Measurements from ENCODE around the gene IRAK1. TPM values are rescaled to one million over a fixed set of nuclear protein-coding genes. Genes with fewer than 3 reads are reported as not detected.
A peak's percentile ranks its signal among the peaks of the same experiment; 100 is the strongest.

The IRAK1 gene
- total and polyA plus RNA-seq, 9 of the 15 experiments (the other 6 are each of a cell fraction or from before 2014, with no cell fraction given): 11.6 to 261 (median 91.6) TPM

GRCh38 chrX:154002215-154002719 is 17.4 kb downstream of the IRAK1 start (continued):
- TF ChIP-seq POLR2G (IDR thresholded peaks at IDR 0.05; ENCODE audit: low read depth, low read length) (peak; percentile 34; the same call in 1 of the 2 replicates), STAT5B (CRISPR knock-in tag; IDR thresholded peaks at IDR 0.05) (no peak), ETV5 (CRISPR knock-in tag; IDR thresholded peaks at IDR 0.05; ENCODE audit: low read depth) (no peak), MXD1 (CRISPR knock-in tag; IDR thresholded peaks at IDR 0.05; ENCODE audit: borderline replicate concordance, poor library complexity, severe bottlenecking) (no peak), RBM25 (IDR thresholded peaks at IDR 0.05; ENCODE audit: low read depth, low read length, severe bottlenecking) (no peak), MCM5 (IDR thresholded peaks at IDR 0.05; ENCODE audit: low read depth) (no peak), KLF13 (tag; IDR thresholded peaks at IDR 0.05; ENCODE audit: borderline replicate concordance, low read depth) (peak; percentile 80), PTBP1 (IDR thresholded peaks at IDR 0.05; ENCODE audit: low read depth, low read length) (no peak), POLR2A (conservative IDR thresholded peaks at IDR 0.05) (peak; percentile 60), JUN (IDR thresholded peaks at IDR 0.05; ENCODE audit: borderline replicate concordance, low read depth, low read length) (no peak), JUN (CRISPR knock-in tag; IDR thresholded peaks at IDR 0.05; ENCODE audit: borderline replicate concordance) (no peak), GTF2E2 (tag; IDR thresholded peaks at IDR 0.05) (no peak), ZNF764 (CRISPR knock-in tag; IDR thresholded peaks at IDR 0.05; ENCODE audit: low read depth) (no peak), ZNF699 (CRISPR knock-in tag; IDR thresholded peaks at IDR 0.05; ENCODE audit: insufficient replicate concordance) (no peak), MCM7 (IDR thresholded peaks at IDR 0.05) (no peak), TAF15 (IDR thresholded peaks at IDR 0.05; ENCODE audit: low read depth, low read length) (no peak), ZNF143 (CRISPR knock-in tag; IDR thresholded peaks at IDR 0.05) (no peak), ZNF75A (CRISPR knock-in tag; IDR thresholded peaks at IDR 0.05) (no peak), CBX1 (IDR thresholded peaks at IDR 0.05; ENCODE audit: low read depth) (no peak), FOXJ2 (tag; IDR thresholded peaks at IDR 0.05) (0 out of 2 replicates have a peak, but pooled peaks have one; percentile 48), ZNF282 (CRISPR knock-in tag; IDR thresholded peaks at IDR 0.05) (no peak), MBD1 (CRISPR knock-in tag; IDR thresholded peaks at IDR 0.05) (no peak), CBX5 (IDR thresholded peaks at IDR 0.05; ENCODE audit: borderline replicate concordance, low read depth) (no peak), HNRNPUL1 (IDR thresholded peaks at IDR 0.05; ENCODE audit: low read length) (no peak), BRD4 (IDR thresholded peaks at IDR 0.05) (peak; percentile 31; the same call in 1 of the 2 replicates), MTF1 (CRISPR knock-in tag; IDR thresholded peaks at IDR 0.05; ENCODE audit: borderline replicate concordance) (peak; percentile 64; the same call in 1 of the 2 replicates), ZNF668 (CRISPR knock-in tag; IDR thresholded peaks at IDR 0.05) (peak; percentile 75), ZNF12 (CRISPR knock-in tag; IDR thresholded peaks at IDR 0.05) (no peak), ZNF274 (IDR thresholded peaks at IDR 0.05; ENCODE audit: borderline replicate concordance, low read depth, low read length) (no peak)
